ENCODE results near the gene POLR2E. TPM values are rescaled to one million over a fixed set of nuclear protein-coding genes. Genes with fewer than 3 reads are reported as not detected.

POLR2E gene
- total and polyA plus RNA-seq, 2 of the 13 experiments (the other 11 are each of a cell fraction or from before 2014, with no cell fraction given) = 140 to 272 TPM

DNA sequence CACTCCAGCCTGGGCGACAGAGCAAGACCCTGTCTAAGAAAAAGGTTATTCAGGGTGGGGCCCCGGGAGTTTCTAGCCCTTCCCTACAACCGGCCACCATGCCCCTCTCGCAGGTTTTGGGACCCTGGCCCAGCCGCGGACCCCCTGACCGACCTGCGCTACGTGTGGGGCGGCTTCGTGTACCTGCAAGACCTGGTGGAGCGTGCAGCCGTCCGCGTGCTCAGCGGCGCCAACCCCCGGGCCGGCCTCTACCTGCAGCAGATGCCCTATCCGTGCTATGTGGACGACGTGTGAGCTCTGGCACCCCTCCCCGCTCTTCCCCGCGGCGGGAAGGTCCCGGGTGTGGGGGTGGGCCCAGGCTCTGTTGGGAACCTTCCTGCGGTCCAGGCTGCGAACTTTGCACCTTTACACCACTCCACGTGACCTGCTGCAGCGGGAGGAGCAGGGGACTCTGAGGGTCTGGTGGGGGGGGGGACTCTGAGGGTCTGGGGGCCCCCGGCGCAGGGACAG is 49.0 kb downstream of the POLR2E start (continued):
- TF ChIP-seq NR2F2 (IDR thresholded peaks at IDR 0.05; ENCODE audit: borderline replicate concordance, low read depth) (no peak), ZNF414 (CRISPR knock-in tag; IDR thresholded peaks at IDR 0.05) (no peak), TARDBP (CRISPR knock-in tag; IDR thresholded peaks at IDR 0.05) (peak; percentile 24; the same call in 1 of the 2 replicates), ZNF460 (CRISPR knock-in tag; IDR thresholded peaks at IDR 0.05; ENCODE audit: borderline replicate concordance) (no peak; the same call in 1 of the 2 replicates), ZNF570 (CRISPR knock-in tag; IDR thresholded peaks at IDR 0.05; ENCODE audit: borderline replicate concordance) (no peak), ZNF432 (CRISPR knock-in tag; IDR thresholded peaks at IDR 0.05; ENCODE audit: borderline replicate concordance) (no peak), IKZF1 (IDR thresholded peaks at IDR 0.05) (no peak), GABPA (IDR thresholded peaks at IDR 0.05; ENCODE audit: low read depth, low read length) (no peak), GABPA (CRISPR knock-in tag; IDR thresholded peaks at IDR 0.05; ENCODE audit: low read depth) (no peak), ZNF468 (CRISPR knock-in tag; IDR thresholded peaks at IDR 0.05) (no peak), SP2 (CRISPR knock-in tag; IDR thresholded peaks at IDR 0.05) (0 out of 2 replicates have a peak, but pooled peaks have one; percentile 37), DMAP1 (CRISPR knock-in tag; IDR thresholded peaks at IDR 0.05) (no peak), MAF1 (CRISPR knock-in tag; IDR thresholded peaks at IDR 0.05; ENCODE audit: borderline replicate concordance) (no peak), GTF3A (CRISPR knock-in tag; conservative IDR thresholded peaks at IDR 0.05) (no peak), ZBTB34 (CRISPR knock-in tag; IDR thresholded peaks at IDR 0.05) (no peak), NR2F6 (IDR thresholded peaks at IDR 0.05) (no peak), NR2F6 (CRISPR knock-in tag; IDR thresholded peaks at IDR 0.05) (peak; percentile 24; the same call in 1 of the 2 replicates), TIGD3 (CRISPR knock-in tag; IDR thresholded peaks at IDR 0.05; ENCODE audit: borderline replicate concordance) (no peak; the same call in 1 of the 2 replicates)
- TF ChIP-seq, protein P1, sequence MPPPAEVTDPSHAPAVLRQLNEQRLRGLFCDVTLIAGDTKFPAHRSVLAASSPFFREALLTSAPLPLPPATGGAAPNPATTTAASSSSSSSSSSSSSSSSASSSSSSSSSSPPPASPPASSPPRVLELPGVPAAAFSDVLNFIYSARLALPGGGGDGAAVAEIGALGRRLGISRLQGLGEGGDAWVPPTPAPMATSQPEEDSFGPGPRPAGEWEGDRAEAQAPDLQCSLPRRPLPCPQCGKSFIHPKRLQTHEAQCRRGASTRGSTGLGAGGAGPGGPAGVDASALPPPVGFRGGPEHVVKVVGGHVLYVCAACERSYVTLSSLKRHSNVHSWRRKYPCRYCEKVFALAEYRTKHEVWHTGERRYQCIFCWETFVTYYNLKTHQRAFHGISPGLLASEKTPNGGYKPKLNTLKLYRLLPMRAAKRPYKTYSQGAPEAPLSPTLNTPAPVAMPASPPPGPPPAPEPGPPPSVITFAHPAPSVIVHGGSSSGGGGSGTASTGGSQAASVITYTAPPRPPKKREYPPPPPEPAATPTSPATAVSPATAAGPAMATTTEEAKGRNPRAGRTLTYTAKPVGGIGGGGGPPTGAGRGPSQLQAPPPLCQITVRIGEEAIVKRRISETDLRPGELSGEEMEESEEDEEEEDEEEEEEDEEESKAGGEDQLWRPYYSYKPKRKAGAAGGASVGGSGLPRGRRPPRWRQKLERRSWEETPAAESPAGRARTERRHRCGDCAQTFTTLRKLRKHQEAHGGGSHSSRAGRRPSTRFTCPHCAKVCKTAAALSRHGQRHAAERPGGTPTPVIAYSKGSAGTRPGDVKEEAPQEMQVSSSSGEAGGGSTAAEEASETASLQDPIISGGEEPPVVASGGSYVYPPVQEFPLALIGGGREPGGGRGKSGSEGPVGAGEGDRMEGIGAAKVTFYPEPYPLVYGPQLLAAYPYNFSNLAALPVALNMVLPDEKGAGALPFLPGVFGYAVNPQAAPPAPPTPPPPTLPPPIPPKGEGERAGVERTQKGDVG (CRISPR knock-in tag; IDR thresholded peaks at IDR 0.05; ENCODE audit: borderline replicate concordance) = peak; percentile 82; the same call in 1 of the 2 replicates
- TF ChIP-seq, protein P2, sequence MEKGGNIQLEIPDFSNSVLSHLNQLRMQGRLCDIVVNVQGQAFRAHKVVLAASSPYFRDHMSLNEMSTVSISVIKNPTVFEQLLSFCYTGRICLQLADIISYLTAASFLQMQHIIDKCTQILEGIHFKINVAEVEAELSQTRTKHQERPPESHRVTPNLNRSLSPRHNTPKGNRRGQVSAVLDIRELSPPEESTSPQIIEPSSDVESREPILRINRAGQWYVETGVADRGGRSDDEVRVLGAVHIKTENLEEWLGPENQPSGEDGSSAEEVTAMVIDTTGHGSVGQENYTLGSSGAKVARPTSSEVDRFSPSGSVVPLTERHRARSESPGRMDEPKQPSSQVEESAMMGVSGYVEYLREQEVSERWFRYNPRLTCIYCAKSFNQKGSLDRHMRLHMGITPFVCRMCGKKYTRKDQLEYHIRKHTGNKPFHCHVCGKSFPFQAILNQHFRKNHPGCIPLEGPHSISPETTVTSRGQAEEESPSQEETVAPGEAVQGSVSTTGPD (CRISPR knock-in tag; IDR thresholded peaks at IDR 0.05) = no peak
- TF ChIP-seq, protein P3, sequence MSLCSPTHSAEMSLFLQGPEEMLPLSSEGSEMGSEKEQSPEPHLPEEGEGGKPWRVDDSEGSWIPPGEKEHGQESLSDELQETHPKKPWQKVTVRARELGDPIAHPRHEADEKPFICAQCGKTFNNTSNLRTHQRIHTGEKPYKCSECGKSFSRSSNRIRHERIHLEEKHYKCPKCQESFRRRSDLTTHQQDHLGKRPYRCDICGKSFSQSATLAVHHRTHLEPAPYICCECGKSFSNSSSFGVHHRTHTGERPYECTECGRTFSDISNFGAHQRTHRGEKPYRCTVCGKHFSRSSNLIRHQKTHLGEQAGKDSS (CRISPR knock-in tag; IDR thresholded peaks at IDR 0.05; ENCODE audit: borderline replicate concordance, low read depth) = no peak
